Activated naive CD8-positive, alpha-beta T cell treated with anti-CD3 and anti-CD28 coated beads for 36 hours (primary cell): ENCODE results near the gene SPARC. TPM values are rescaled to one million over a fixed set of nuclear protein-coding genes. Genes with fewer than 3 reads are reported as not detected.
"Not testable (repeated sequence)": the region's sequence is repeated elsewhere in the genome, so short reads cannot be mapped to it uniquely, and the experiment has no call there.

ENCODE experiments used
- DNase-seq: peaks from one replicate; pipeline ENCODE4 v3.0.0; 2021
- H3K27ac Mint-ChIP-seq: one replicate; pipeline ENCODE4 v1.8.0; 2022; ENCODE audit warnings: mild to moderate bottlenecking, moderate library complexity, mixed read lengths
- H3K27me3 Mint-ChIP-seq: one replicate; pipeline ENCODE4 v1.8.0; 2022; ENCODE audit warnings: mild to moderate bottlenecking, mixed read lengths
- H3K36me3 Mint-ChIP-seq: one replicate; pipeline ENCODE4 v1.8.0; 2021; ENCODE audit warnings: mild to moderate bottlenecking, mixed read lengths
- H3K4me1 Mint-ChIP-seq: one replicate; pipeline ENCODE4 v1.8.0; 2021; ENCODE audit warnings: mixed read lengths
- H3K4me3 Mint-ChIP-seq: one replicate; pipeline ENCODE4 v1.8.0; 2022; ENCODE audit warnings: mild to moderate bottlenecking, moderate library complexity, mixed read lengths
- H3K9me3 Mint-ChIP-seq: one replicate; pipeline ENCODE4 v1.8.0; 2022; ENCODE audit warnings: mixed read lengths
- total RNA-seq, 2 experiments: library from RNA; stranded (reverse); gene quantifications; one replicate each; pipeline ENCODE4 v1.2.3, GENCODE V29; 2021

Gene SPARC
- total RNA-seq, 2 experiments from 2014 or later, result 0.62 to 0.66 TPM

DNA sequence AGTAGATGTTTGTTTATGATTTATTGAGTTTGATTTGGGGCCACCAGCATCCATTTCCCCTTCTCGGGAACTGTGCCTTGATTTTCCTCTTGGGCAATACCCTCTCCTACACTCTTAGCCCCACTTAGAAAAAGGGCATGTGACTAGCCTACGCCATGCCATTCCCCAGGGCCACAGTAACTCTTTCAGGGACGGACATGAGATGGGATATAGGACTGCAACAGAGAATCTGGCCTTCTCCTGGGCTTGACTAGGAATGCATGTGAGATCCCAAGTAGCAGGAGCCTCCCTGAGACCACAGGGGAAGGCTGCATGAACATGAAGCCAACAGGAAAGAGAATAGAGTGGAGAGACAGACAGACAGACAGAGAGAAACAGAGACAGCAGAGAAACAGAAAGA, 30.7 kb upstream of the SPARC start:
- peaks cover under 1% of the 10 kb centered on the region for H3K27me3 Mint-ChIP-seq
- peaks cover 4% of the 10 kb centered on the region for H3K36me3 Mint-ChIP-seq
- peaks cover 3% of the 10 kb centered on the region for H3K9me3 Mint-ChIP-seq
- peaks cover 8% of the 10 kb centered on the region for H3K4me1 Mint-ChIP-seq
- H3K27ac Mint-ChIP-seq, result no peak overlapping the region
- DNase-seq, result no peak
- H3K4me3 Mint-ChIP-seq, result no peak overlapping the region

DNA sequence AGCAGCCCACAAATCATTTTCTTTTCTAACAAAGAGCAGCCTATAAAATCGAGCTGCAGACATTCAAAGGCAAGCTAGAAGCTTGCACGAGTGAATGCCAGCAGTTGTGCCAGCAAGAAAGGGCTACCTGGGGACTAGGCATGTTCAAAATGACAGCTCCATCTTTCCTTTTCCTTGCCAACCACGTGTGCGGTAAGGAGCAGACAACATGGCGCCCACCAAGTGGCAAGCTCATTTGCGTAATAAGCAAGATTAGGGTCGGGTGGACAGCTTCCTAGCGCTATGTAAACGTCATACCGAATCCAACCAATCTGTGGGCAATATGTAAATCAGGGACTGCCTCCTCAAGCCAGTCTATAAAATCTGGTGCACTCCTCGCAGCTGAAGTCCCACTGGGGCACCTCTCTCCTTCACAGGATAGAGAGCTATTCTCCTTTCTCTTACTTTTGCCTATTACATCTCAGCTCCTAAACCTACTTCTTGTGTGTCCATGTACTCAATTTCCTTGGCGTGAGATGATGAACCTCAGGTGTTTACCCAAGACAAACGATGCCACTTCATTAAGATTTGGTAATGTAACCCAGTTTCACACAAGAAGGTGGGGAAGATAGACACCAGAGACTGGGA, 22.5 kb upstream of the SPARC start:
- Mint-ChIP-seq H3K4me3 (no peak overlapping the region), H3K4me1 (no peaks in the 10 kb centered on the region), H3K9me3 (peaks cover 3% of the 10 kb centered on the region), H3K36me3 (peaks cover 2% of the 10 kb centered on the region), H3K27me3 (peaks cover 5% of the 10 kb centered on the region), H3K27ac (no peak overlapping the region)
- DNase-seq, result no peak

DNA sequence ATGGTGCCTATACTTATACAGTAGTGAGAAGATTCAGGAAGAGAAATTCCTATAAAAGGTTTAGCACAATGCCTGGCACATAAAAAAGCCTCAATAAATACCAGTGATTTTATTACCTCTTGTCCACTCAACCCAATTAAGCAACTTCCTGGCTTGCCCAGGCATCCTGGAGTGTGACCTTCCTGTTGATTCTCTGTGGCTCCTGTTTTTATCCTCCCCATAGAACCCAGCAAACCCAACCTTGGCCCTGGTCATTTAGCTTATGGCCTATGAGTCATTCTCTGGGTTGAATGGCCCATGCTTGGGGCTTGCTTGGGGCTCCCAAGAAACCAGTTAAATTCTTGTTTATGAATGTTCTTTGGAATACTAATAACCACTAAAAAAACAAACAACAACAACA, 21.4 kb upstream of the SPARC start:
- Mint-ChIP-seq H3K36me3 (peaks cover 2% of the 10 kb centered on the region), H3K9me3 (peaks cover 3% of the 10 kb centered on the region), H3K27ac (no peak overlapping the region), H3K27me3 (peaks cover 5% of the 10 kb centered on the region), H3K4me3 (no peak overlapping the region), H3K4me1 (no peaks in the 10 kb centered on the region)
- DNase-seq, result no peak

DNA sequence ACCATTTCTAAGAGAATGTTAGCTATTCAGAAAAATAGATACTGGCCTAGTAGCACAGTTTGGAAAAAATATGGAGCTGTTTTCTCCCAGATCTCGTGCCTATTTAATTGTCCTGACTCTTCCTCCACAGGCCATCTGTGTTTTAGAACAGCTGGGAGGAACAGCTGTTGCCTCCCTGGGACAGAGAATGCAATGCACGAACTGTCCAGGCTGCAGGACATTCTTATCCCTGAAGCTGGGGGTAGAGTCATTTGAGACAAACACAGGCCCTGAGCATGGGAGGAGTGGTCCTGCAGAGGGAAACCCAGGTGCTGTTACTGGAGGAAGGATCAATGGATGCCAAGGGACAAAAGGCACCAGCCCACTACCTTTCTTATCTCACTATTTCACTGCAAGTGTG, 20.9 kb upstream of the SPARC start:
- Mint-ChIP-seq H3K27me3 (peaks cover 5% of the 10 kb centered on the region), H3K36me3 (no peaks in the 10 kb centered on the region), H3K27ac (no peak overlapping the region), H3K4me3 (no peak overlapping the region), H3K9me3 (no peaks in the 10 kb centered on the region), H3K4me1 (no peaks in the 10 kb centered on the region)
- DNase-seq, result no peak

DNA sequence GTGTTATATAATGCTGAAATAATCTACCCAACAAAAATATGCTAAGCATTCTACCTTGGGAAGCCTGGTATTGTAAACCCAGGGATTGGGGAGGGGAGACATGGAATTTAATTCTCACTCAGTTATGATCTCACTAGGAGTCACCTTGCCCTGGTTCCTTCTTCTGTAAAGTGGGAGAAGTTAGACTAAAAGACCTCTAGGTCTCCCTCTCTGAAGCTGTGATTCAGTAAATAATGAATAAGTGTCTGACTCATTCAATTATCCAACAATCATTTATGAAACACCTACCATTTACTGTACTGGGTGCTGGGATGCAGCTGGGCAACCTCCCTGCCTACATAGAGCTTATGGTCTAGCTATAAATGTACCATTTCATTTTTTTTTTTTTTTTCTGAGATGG, 20.2 kb upstream of the SPARC start:
- Mint-ChIP-seq H3K4me1 (no peaks in the 10 kb centered on the region), H3K9me3 (no peaks in the 10 kb centered on the region), H3K27ac (no peak overlapping the region), H3K27me3 (no peaks in the 10 kb centered on the region), H3K36me3 (no peaks in the 10 kb centered on the region), H3K4me3 (no peak overlapping the region)
- no peak for DNase-seq

DNA sequence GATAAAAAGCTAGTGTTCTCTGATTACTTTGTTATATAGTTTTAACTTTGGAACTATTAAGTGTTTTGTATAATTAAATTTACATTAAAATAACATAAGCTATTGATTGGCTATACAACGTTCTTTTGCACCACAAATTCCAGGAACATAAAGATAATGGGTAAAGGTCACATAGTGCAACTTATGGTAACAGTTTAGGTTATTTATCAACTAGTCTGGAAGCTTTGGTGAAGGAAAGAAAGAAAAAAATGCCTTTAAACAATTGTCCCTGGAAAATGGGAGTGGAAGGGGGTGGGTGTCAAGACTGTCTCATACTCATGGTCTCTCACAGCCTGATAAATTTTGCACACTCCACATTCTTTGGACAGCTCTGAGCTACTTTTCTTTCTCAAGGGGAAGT, 17.1 kb upstream of the SPARC start:
- no peak overlapping the region for H3K27ac Mint-ChIP-seq
- no peak overlapping the region for H3K4me3 Mint-ChIP-seq
- H3K27me3 Mint-ChIP-seq, result no peaks in the 10 kb centered on the region
- H3K4me1 Mint-ChIP-seq, result no peaks in the 10 kb centered on the region
- no peaks in the 10 kb centered on the region for H3K36me3 Mint-ChIP-seq
- DNase-seq, result no peak
- no peaks in the 10 kb centered on the region for H3K9me3 Mint-ChIP-seq

DNA sequence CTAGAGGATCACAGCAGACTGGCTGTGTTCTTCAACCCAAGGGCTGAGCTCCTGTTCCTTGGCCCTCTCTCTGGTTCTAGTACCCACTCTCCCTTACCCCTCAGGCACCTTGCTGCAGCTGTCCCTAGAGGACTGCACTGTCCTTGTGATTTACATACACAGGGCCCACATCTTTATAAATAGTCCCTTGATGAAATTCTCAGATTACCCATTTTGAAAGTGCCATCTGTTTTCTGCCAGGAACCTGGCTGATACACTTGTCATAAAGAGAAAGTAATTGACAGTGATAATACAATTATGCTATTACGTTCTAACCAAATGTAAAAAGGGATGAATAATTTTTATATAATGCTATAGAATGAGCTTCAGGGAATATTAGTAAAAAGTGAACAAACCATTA, 16.5 kb upstream of the SPARC start:
- Mint-ChIP-seq H3K9me3 (no peaks in the 10 kb centered on the region), H3K27me3 (no peaks in the 10 kb centered on the region), H3K4me1 (no peaks in the 10 kb centered on the region), H3K27ac (no peak overlapping the region), H3K4me3 (no peak overlapping the region), H3K36me3 (no peaks in the 10 kb centered on the region)
- DNase-seq, result no peak

DNA sequence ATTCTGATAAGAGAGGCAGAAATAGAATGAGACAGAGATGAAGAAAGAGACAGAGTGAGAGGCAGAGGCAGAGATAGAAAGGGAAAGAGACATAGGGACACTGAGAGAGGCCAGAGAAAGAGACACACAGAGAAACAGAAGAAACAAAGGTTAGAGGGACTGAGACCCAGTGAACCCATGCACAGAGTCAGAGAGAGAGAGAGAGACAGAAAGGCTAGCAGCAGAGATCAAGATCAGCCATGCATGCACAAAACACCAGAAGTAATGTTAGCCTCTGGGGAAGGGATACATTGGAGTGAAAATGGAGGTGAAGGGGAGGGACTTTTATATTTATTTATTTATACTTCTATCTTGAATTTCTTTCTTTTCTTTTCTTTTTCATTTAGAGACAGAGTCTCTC, 14.1 kb upstream of the SPARC start:
- no peak overlapping the region for H3K27ac Mint-ChIP-seq
- no peaks in the 10 kb centered on the region for H3K36me3 Mint-ChIP-seq
- H3K27me3 Mint-ChIP-seq, result no peaks in the 10 kb centered on the region
- H3K9me3 Mint-ChIP-seq, result no peaks in the 10 kb centered on the region
- H3K4me1 Mint-ChIP-seq, result peaks cover 3% of the 10 kb centered on the region
- no peak overlapping the region for H3K4me3 Mint-ChIP-seq
- DNase-seq, result no peak

DNA sequence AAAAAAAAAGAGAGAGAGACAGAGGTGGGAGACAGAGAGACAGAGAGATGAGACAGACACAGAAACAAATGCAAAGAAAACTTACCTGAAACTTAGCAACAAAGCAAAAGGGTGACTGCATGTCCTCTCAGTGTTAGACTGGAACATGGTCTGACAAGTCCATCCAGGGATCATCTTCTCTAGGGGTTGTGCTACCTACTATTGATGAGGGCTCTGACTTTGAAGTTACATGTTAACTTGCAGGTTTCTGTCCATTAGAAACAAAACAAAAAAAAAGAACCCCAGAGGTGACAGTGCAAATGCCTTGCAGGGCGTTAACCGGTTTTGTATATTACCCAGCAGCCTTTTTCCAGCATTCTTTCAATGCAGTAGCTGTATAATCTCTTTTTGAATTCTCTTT, 13.6 kb upstream of the SPARC start:
- H3K36me3 Mint-ChIP-seq, result no peaks in the 10 kb centered on the region
- no peak overlapping the region for H3K4me3 Mint-ChIP-seq
- H3K4me1 Mint-ChIP-seq, result peaks cover 3% of the 10 kb centered on the region
- H3K9me3 Mint-ChIP-seq, result no peaks in the 10 kb centered on the region
- H3K27ac Mint-ChIP-seq, result no peak overlapping the region
- no peak for DNase-seq
- H3K27me3 Mint-ChIP-seq, result no peaks in the 10 kb centered on the region

DNA sequence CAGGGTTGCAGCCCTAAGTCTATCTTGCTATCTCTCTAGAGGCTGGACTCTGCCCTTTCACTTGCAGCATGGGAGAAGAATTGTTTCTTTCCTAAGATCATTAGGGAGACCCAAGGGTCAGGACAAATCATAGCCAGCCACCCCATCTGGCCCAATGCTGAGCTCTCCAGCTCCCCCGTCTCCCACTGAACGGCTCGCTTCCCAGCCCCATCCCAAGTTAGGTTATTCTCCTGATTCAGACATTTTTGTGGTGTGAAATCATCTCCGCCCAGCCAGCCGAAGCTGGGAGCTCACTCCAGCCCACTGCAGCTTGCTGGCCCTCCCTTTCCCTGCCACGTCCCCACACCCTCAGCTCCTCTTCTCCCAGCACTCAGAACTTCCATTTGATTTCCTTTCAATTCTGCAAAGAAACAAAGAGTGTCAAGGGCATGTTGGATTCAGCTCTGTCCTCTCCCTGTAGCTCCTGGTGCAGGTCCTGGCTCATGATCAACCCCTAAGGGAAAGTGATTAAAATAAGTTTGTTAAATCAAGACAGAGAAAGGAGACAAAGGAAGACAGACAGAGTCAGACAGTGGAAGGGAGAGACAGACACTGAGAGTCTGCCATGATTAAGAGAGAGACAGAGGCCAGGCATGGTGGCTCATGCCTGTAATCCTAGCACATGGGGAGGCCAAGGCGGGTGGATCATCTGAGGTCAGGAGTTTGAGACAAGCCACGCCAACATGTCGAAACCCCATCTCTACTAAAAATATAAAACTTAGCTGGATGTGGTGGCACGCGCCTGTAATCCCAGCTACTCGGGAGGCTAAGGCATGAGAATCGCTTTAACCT, 12.6 kb upstream of the SPARC start:
- Mint-ChIP-seq H3K27ac (no peak overlapping the region), H3K4me3 (no peak overlapping the region), H3K4me1 (peaks cover 3% of the 10 kb centered on the region), H3K36me3 (no peaks in the 10 kb centered on the region), H3K9me3 (no peaks in the 10 kb centered on the region), H3K27me3 (no peaks in the 10 kb centered on the region)
- no peak for DNase-seq

DNA sequence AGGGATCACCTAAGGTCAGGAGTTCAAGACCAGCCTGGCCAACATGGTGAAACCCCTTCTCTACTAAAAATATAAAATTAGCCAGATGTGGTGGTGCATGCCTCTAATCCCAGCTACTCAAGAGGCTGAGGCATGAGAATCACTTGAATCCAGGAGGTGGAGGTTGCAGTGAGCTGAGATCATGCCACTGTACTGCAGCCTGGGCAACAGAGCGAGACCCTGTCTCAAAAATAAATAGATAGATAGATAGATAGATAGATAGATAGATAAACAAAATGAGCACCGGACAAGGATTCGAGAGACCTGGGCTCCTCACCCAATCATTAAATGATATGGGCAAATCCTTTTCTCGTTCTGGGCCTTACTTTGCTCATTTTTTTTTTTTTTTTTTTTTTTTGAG, 11.4 kb upstream of the SPARC start:
- not testable (repeated sequence) for DNase-seq, H3K27ac Mint-ChIP-seq, H3K27me3 Mint-ChIP-seq, H3K9me3 Mint-ChIP-seq, H3K4me1 Mint-ChIP-seq, H3K36me3 Mint-ChIP-seq, H3K4me3 Mint-ChIP-seq

DNA sequence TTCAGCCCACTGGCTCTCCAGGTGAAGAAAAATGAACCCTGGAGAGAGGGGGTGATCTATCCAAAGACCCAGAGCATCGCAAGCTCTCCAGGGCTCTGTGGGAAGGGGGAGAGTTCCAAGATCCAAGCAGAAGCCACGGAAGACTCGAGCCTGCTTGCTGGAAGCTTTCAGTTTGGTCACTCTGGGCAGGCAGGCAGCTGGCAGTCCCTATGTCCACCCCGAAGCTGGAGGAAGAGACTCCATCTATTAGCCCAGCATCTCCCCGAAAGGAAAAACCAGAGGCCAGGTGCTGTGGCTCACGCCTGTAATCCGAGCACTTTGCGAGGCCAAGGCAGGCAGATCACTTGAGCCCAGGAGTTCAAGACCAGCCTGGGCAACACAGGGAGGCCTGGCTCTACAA, 10.7 kb upstream of the SPARC start:
- H3K27me3 Mint-ChIP-seq, result no peaks in the 10 kb centered on the region
- peaks cover 3% of the 10 kb centered on the region for H3K4me1 Mint-ChIP-seq
- no peaks in the 10 kb centered on the region for H3K36me3 Mint-ChIP-seq
- H3K4me3 Mint-ChIP-seq, result no peak overlapping the region
- no peaks in the 10 kb centered on the region for H3K9me3 Mint-ChIP-seq
- no peak overlapping the region for H3K27ac Mint-ChIP-seq
- no peak for DNase-seq

DNA sequence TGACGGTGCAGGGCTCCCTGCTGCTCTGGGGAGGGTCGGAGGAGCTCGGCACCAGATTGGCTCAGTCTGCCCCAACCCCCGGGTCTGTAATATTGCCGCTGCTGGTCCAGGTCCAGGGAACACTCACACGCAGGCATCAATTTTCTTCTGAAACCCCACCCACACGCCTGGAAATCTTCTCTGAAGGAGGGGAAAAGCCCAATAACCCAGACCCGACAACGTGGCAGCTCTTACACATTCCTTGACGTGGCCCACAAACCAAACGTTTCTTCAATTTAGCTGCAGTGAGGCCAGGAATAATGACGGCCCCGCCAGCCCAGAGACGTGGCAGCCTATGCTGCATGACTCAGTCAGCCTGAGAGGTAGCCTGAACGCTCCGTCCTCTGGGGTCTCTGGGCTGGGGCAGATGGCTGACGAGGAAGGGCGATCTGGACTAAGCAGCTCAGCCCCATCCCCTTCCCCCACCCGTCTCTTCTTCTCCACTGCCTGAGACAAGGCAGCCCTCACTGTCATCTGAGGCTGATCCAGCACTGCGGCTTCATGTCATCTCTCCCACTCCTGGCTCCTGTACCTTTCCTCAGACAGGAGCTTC, 9.9 kb upstream of the SPARC start:
- H3K27ac Mint-ChIP-seq, result no peak overlapping the region
- H3K4me1 Mint-ChIP-seq, result peaks cover 3% of the 10 kb centered on the region
- H3K9me3 Mint-ChIP-seq, result no peaks in the 10 kb centered on the region
- DNase-seq, result no peak
- H3K27me3 Mint-ChIP-seq, result no peaks in the 10 kb centered on the region
- no peak overlapping the region for H3K4me3 Mint-ChIP-seq
- H3K36me3 Mint-ChIP-seq, result no peaks in the 10 kb centered on the region

DNA sequence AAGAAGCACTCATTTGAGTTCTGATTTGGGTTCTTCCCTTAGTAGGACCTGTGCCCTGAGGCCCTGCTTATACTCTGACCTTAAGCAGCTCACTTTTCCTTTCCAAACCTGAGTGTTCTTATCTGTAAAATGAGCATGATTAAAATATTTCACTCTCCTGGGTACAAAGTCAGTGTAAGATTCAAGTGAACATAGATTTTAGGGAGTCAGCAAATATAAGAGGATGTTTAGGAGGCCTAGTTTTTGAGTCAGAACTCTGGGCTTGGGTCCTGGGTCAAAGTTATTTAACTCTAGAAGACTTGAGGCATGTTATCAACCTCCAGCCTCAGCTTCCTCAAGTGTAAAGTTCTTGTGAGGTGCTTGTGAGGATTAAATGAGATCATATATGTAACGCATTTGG, 8.7 kb upstream of the SPARC start:
- Mint-ChIP-seq H3K27ac (no peak overlapping the region), H3K36me3 (no peaks in the 10 kb centered on the region), H3K4me3 (no peak overlapping the region), H3K27me3 (no peaks in the 10 kb centered on the region), H3K4me1 (peaks cover 3% of the 10 kb centered on the region), H3K9me3 (no peaks in the 10 kb centered on the region)
- no peak for DNase-seq

DNA sequence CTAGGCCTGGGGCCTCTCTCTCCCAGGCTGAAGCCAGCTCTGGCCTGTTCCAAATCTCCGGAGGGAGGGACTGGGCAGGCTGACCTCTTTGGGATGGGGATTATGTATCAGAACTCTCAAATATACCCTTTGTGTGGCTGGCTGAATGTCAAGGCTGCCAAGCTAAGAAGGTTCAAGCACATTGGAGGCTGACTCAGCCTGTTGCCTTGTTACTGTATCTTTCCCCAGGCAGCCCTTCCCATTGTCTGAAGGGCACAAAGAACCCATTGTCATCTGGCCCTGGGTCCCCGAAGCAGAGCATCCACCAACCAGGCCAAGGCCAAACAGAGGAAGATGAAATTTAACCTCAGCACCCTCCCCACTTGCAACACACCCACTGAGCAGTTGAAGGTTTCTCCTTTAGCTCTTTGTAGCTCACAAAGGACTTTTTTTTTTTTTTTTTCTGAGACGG, 7.3 kb upstream of the SPARC start:
- Mint-ChIP-seq H3K27me3 (peaks cover 3% of the 10 kb centered on the region), H3K27ac (no peak overlapping the region), H3K4me3 (no peak overlapping the region), H3K4me1 (peaks cover 3% of the 10 kb centered on the region), H3K9me3 (no peaks in the 10 kb centered on the region), H3K36me3 (no peaks in the 10 kb centered on the region)
- DNase-seq, result no peak

DNA sequence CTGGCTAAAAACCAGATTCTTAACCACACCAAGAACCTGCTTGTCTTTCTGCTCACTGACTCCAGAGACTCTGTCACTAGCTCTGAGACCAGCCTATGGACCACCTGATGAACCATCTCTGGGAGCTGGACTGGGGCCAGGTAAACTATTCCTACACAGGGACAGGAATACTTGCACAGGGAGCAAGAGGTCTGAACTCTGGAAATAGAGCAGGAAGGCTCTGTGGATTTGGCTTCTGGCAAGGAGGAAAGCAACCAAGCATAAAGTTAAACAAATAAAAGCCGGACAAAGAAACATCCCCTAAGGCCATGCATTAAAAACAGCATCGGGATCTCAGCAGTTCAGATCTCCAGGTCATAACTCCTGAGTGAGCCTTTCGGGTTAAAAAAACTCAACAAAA, 5.6 kb upstream of the SPARC start:
- Mint-ChIP-seq H3K4me3 (no peak overlapping the region), H3K36me3 (no peaks in the 10 kb centered on the region), H3K27me3 (peaks cover 20% of the 10 kb centered on the region), H3K9me3 (no peaks in the 10 kb centered on the region), H3K27ac (no peak overlapping the region), H3K4me1 (peaks cover 3% of the 10 kb centered on the region)
- DNase-seq, result no peak
